ENCODE results near the gene KRR1.
A peak's percentile ranks its signal among the peaks of the same experiment; 100 is the strongest.
"Not testable (repeated sequence)": the region's sequence is repeated elsewhere in the genome, so short reads cannot be mapped to it uniquely, and the experiment has no call there.

KRR1 gene

GRCh38 chr12:75503866-75504265 is 7.5 kb downstream of the KRR1 start:
- no peak for TF ChIP-seq CTCF (IDR thresholded peaks at IDR 0.05; ENCODE audit: low read depth, low read length)

GRCh38 chr12:75503459-75503858 is 8.0 kb downstream of the KRR1 start:
- DNase-seq (ENCODE audit: extremely low read depth, low read depth): no peak
- TF ChIP-seq CTCF (IDR thresholded peaks at IDR 0.05; ENCODE audit: low read depth, low read length): no peak

More at GRCh38 chr12:75503866-75504265, 7.5 kb downstream of the KRR1 start:
- DNase-seq (ENCODE audit: extremely low read depth, low read depth): no peak

- TF ChIP-seq CTCF (IDR thresholded peaks at IDR 0.05; ENCODE audit: low read depth, low read length): no peak
- no peak for DNase-seq (ENCODE audit: extremely low read depth, low read depth)
These were observed 20.2 kb downstream of the KRR1 start for GRCh38 chr12:75491169-75491568.

- no peak for TF ChIP-seq CTCF (IDR thresholded peaks at IDR 0.05; ENCODE audit: low read depth, low read length)
- no peak for DNase-seq (ENCODE audit: extremely low read depth, low read depth)
These were observed 21.7 kb downstream of the KRR1 start for GRCh38 chr12:75489613-75490210.

- TF ChIP-seq CTCF (IDR thresholded peaks at IDR 0.05; ENCODE audit: low read depth, low read length): no peak
These were observed 22.2 kb downstream of the KRR1 start for GRCh38 chr12:75489187-75489586.

GRCh38 chr12:75488553-75488952 is 22.9 kb downstream of the KRR1 start:
- no peak for DNase-seq (ENCODE audit: extremely low read depth, low read depth)

More at GRCh38 chr12:75489187-75489586, 22.2 kb downstream of the KRR1 start:
- DNase-seq (ENCODE audit: extremely low read depth, low read depth): no peak

GRCh38 chr12:75487308-75487707 is 24.1 kb downstream of the KRR1 start:
- no peak for TF ChIP-seq CTCF (IDR thresholded peaks at IDR 0.05; ENCODE audit: low read depth, low read length)
- no peak for DNase-seq (ENCODE audit: extremely low read depth, low read depth)

More at GRCh38 chr12:75488553-75488952, 22.9 kb downstream of the KRR1 start:
- TF ChIP-seq CTCF (IDR thresholded peaks at IDR 0.05; ENCODE audit: low read depth, low read length): peak; percentile 49

GRCh38 chr12:75484450-75484849 is 27.0 kb downstream of the KRR1 start:
- DNase-seq (ENCODE audit: extremely low read depth, low read depth): not testable (repeated sequence)

All from AG09319 (cell line).